ENCODE data around the gene OAF. TPM values are rescaled to one million over a fixed set of nuclear protein-coding genes. Genes with fewer than 3 reads are reported as not detected.

OAF gene
- total RNA-seq, 1 experiment from 2014 or later = 11.3 TPM

DNA sequence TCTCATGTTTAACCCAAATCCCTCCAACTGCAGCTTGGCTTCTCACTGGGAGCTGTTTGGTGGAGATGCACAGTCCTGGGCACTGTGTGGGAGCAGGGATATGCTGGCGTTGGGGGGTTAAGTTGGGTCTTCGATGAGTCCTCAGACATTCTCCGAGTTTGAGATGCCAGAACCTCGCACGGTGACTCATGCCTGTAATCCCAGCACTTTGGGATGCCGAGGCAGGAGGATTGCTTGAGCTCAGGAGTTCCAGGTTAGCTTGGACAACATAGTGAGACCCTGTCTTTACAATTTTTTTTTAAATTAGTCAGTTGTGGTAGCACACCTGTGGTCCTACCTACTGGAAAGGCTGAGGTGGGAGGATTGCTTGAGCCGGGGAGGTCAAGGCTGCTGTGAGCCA, 49.8 kb downstream of the OAF start:
- Mint-ChIP-seq H3K27me3 (ENCODE audit: unreplicated experiment) (peaks cover 69% of the 10 kb centered on the region), H3K36me3 (ENCODE audit: insufficient read depth, unreplicated experiment) (peaks cover 4% of the 10 kb centered on the region), H3K4me1 (ENCODE audit: low read depth, unreplicated experiment) (no peaks in the 10 kb centered on the region), H3K27ac (ENCODE audit: unreplicated experiment) (no peak overlapping the region), H3K9me3 (ENCODE audit: low read depth, unreplicated experiment) (no peaks in the 10 kb centered on the region), H3K4me3 (ENCODE audit: low read depth, unreplicated experiment) (no peak overlapping the region)
- intact Hi-C loops (cut with micrococcal nuclease; ENCODE audit: unreplicated experiment) = no loop called here
- CTCF ChIA-PET = interaction anchor here (0.5 to 1.0 kb wide), 3 partner anchors 19 to 139 kb away, joined by 3 to 7 read pairs (median 3); no protein-coding TSS in a partner anchor
- DNase-seq = no peak
- TF ChIP-seq, protein P1, sequence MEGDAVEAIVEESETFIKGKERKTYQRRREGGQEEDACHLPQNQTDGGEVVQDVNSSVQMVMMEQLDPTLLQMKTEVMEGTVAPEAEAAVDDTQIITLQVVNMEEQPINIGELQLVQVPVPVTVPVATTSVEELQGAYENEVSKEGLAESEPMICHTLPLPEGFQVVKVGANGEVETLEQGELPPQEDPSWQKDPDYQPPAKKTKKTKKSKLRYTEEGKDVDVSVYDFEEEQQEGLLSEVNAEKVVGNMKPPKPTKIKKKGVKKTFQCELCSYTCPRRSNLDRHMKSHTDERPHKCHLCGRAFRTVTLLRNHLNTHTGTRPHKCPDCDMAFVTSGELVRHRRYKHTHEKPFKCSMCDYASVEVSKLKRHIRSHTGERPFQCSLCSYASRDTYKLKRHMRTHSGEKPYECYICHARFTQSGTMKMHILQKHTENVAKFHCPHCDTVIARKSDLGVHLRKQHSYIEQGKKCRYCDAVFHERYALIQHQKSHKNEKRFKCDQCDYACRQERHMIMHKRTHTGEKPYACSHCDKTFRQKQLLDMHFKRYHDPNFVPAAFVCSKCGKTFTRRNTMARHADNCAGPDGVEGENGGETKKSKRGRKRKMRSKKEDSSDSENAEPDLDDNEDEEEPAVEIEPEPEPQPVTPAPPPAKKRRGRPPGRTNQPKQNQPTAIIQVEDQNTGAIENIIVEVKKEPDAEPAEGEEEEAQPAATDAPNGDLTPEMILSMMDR (IDR thresholded peaks at IDR 0.05; ENCODE audit: unreplicated experiment) = no peak
- BruUV-seq (replicated peaks) = no TSS peak

DNA sequence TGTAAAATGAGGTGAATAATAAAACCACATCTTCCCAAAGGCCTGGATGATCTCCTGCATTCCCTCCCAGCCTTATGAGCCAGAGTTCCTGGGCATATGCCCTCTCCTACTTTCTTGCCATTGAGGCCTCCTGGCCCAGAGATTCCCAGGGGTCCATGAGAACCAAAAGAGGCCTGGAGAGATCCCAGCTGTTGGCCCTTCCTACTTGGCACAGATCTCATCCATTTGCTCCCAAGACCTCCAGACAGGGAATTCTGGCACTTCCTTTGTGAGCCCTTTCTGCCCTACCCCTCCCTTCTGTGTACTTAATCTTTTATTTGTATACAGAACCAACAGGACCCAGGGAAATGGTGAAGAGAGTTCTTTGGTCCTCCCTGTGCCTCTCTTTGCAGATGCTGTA, 50.5 kb downstream of the OAF start:
- TF ChIP-seq, protein P1 (IDR thresholded peaks at IDR 0.05; ENCODE audit: unreplicated experiment) = no peak
- DNase-seq = no peak
- Mint-ChIP-seq H3K36me3 (ENCODE audit: insufficient read depth, unreplicated experiment) (peaks cover 4% of the 10 kb centered on the region), H3K4me3 (ENCODE audit: low read depth, unreplicated experiment) (no peak overlapping the region), H3K27me3 (ENCODE audit: unreplicated experiment) (peaks cover 69% of the 10 kb centered on the region), H3K9me3 (ENCODE audit: low read depth, unreplicated experiment) (no peaks in the 10 kb centered on the region), H3K27ac (ENCODE audit: unreplicated experiment) (no peak overlapping the region), H3K4me1 (ENCODE audit: low read depth, unreplicated experiment) (no peaks in the 10 kb centered on the region)
- CTCF ChIA-PET = interaction anchor here (0.5 kb wide), 1 partner anchor 140 kb away, joined by 7 read pairs; no protein-coding TSS in a partner anchor
- BruUV-seq (replicated peaks) = no TSS peak
- intact Hi-C loops (cut with micrococcal nuclease; ENCODE audit: unreplicated experiment) = no loop called here

DNA sequence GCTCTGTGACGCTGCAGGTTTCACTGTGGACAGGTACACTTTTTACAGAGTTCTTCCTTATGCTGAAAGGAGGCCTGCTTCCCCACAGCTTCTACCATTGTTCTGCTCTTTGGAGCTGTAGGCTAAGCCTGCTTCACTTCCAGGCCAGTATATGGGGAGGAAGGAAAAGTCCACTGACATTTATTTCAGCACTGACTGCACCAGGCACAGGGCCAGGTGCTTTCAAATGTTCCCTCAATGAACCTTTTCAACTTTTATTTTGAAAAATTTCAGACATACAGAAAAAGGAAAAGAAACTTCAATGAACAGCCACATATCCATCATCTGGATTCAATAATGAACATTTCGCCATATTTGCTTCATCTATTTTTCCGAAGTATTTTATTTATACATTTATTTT, 51.1 kb downstream of the OAF start:
- Mint-ChIP-seq H3K9me3 (ENCODE audit: low read depth, unreplicated experiment) (no peaks in the 10 kb centered on the region), H3K36me3 (ENCODE audit: insufficient read depth, unreplicated experiment) (peaks cover 4% of the 10 kb centered on the region), H3K27me3 (ENCODE audit: unreplicated experiment) (peaks cover 69% of the 10 kb centered on the region), H3K27ac (ENCODE audit: unreplicated experiment) (no peak overlapping the region), H3K4me1 (ENCODE audit: low read depth, unreplicated experiment) (no peaks in the 10 kb centered on the region), H3K4me3 (ENCODE audit: low read depth, unreplicated experiment) (no peak overlapping the region)
- CTCF ChIA-PET = no interaction called here
- no TSS peak for BruUV-seq (replicated peaks)
- TF ChIP-seq, protein P1 (IDR thresholded peaks at IDR 0.05; ENCODE audit: unreplicated experiment) = no peak
- DNase-seq = no peak
- intact Hi-C loops (cut with micrococcal nuclease; ENCODE audit: unreplicated experiment) = no loop called here

DNA sequence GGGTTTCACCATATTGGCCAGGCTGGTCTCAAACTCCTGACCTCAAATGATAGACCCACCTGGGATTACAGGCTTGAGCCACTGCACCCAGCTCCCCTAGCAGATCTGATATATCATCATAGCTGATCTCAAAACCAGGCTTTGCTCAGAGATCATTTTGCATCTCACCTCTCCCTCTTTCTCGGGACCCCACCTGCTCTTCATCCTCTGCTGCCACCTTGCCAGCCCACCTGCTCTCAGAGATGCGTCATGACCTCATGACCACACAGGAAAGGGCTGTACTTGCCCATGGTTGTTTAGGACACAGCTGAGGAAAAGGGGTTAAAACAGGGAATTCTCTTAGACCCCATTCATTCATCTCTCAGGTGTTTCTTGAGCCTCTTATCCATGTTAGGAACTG, 56.5 kb downstream of the OAF start:
- BruUV-seq (replicated peaks) = no TSS peak
- Mint-ChIP-seq H3K9me3 (ENCODE audit: low read depth, unreplicated experiment) (no peaks in the 10 kb centered on the region), H3K27me3 (ENCODE audit: unreplicated experiment) (peaks cover 50% of the 10 kb centered on the region), H3K36me3 (ENCODE audit: insufficient read depth, unreplicated experiment) (no peaks in the 10 kb centered on the region), H3K27ac (ENCODE audit: unreplicated experiment) (no peak overlapping the region), H3K4me3 (ENCODE audit: low read depth, unreplicated experiment) (no peak overlapping the region), H3K4me1 (ENCODE audit: low read depth, unreplicated experiment) (no peaks in the 10 kb centered on the region)
- TF ChIP-seq, protein P1 (IDR thresholded peaks at IDR 0.05; ENCODE audit: unreplicated experiment) = no peak
- CTCF ChIA-PET = no interaction called here
- intact Hi-C loops (cut with micrococcal nuclease; ENCODE audit: unreplicated experiment) = no loop called here
- DNase-seq = no peak
